PC-3 (cell line): Measurements from ENCODE around the gene NES. TPM values are rescaled to one million over a fixed set of nuclear protein-coding genes. Genes with fewer than 3 reads are reported as not detected.

Source experiments
- ATAC-seq: fragments of 200-7000 bp; cut with Tn5 transposase; 2 replicates; pipeline ENCODE4 v1.9.1; 2020; ENCODE audit warnings: mild to moderate bottlenecking, moderate library complexity
- BruUV-seq: library from RNA; stranded (reverse); fragments of 400-500 nt; replicated peaks from 2 replicates; lab custom pipeline; 2021; lab: Mats Ljungman, UMichigan
- CTCF ChIA-PET: fragments of 300-600 bp; sonication (Branson Sonifier 250); formaldehyde crosslinking; loops from one replicate; lab custom pipeline; 2022; ENCODE audit warnings: antibody characterized with exemption; lab: Charles Lee
- POLR2A ChIA-PET: fragments of 300-600 bp; sonication (Branson Sonifier 250); formaldehyde crosslinking; loops from one replicate; lab custom pipeline; 2022; ENCODE audit warnings: antibody characterized with exemption; ENCODE audit not compliant: unreplicated experiment; lab: Charles Lee
- DNase-seq: peaks from one replicate; pipeline ENCODE4 v3.0.0-alpha.2; 2015
- H2AFZ ChIP-seq: fragments of 300-600 bp; sonication (generic); 2 replicates; pipeline ENCODE4 v1.6.0; 2016; ENCODE audit warnings: antibody characterized with exemption, low read length
- H3F3A ChIP-seq: fragments of 300-600 bp; sonication (generic); one replicate; pipeline ENCODE4 v1.6.0; 2017; ENCODE audit warnings: antibody characterized with exemption, low read length, control low read depth, mild to moderate bottlenecking; ENCODE audit not compliant: unreplicated experiment
- H3K27ac ChIP-seq: fragments of 300-600 bp; sonication (generic); 2 replicates; pipeline ENCODE4 v1.5.1; 2016; ENCODE audit warnings: mild to moderate bottlenecking, low read length
- H3K27me3 ChIP-seq: fragments of 300-600 bp; sonication (generic); 2 replicates; pipeline ENCODE4 v1.6.1; 2016; ENCODE audit warnings: low read length, mixed read lengths
- H3K36me3 ChIP-seq: fragments of 300-600 bp; sonication (generic); 2 replicates; pipeline ENCODE4 v1.6.1; 2016; ENCODE audit warnings: low read depth, mixed run types, low read length, mixed read lengths
- H3K4me1 ChIP-seq: fragments of 300-600 bp; sonication (generic); 2 replicates; pipeline ENCODE4 v1.5.1; 2016; ENCODE audit warnings: low read length; ENCODE audit not compliant: insufficient read depth
- H3K4me2 ChIP-seq: fragments of 300-600 bp; sonication (generic); 2 replicates; pipeline ENCODE4 v1.6.0; 2016; ENCODE audit warnings: low read length
- H3K4me3 ChIP-seq: fragments of 300-600 bp; sonication (generic); 2 replicates; pipeline ENCODE4 v1.5.1; 2016; ENCODE audit warnings: mild to moderate bottlenecking, low read length, mixed read lengths
- H3K79me2 ChIP-seq: fragments of 300-600 bp; sonication (generic); 2 replicates; pipeline ENCODE4 v1.6.1; 2017; ENCODE audit warnings: low read length, mixed read lengths
- H3K9ac ChIP-seq: fragments of 300-600 bp; sonication (generic); 2 replicates; pipeline ENCODE4 v1.6.0; 2016; ENCODE audit warnings: mild to moderate bottlenecking, low read length
- H3K9me2 ChIP-seq: fragments of 300-600 bp; sonication (generic); replicated peaks from 2 replicates; pipeline ENCODE4 v1.6.1; 2016; ENCODE audit warnings: mixed run types, low read length, mixed read lengths
- H3K9me3 ChIP-seq: fragments of 300-600 bp; sonication (generic); 2 replicates; pipeline ENCODE4 v1.6.1; 2016; ENCODE audit warnings: low read length, mixed read lengths
- H4K20me1 ChIP-seq: fragments of 300-600 bp; sonication (generic); 2 replicates; pipeline ENCODE4 v1.6.1; 2016; ENCODE audit warnings: low read length, mixed read lengths
- EZH2 ChIP-seq: fragments of 300-600 bp; sonication (generic); IDR thresholded peaks from one replicate; pipeline ENCODE4 v1.6.1; 2017; ENCODE audit warnings: antibody characterized with exemption, mild to moderate bottlenecking, low read length; ENCODE audit not compliant: unreplicated experiment
- EZH2phosphoT487 ChIP-seq: fragments of 300-600 bp; sonication (generic); IDR thresholded peaks from 2 replicates; pipeline ENCODE4 v1.6.1; 2018; ENCODE audit warnings: mild to moderate bottlenecking, antibody characterized with exemption, low read length, borderline replicate concordance
- intact Hi-C: fragments of 100-400 bp; cut with micrococcal nuclease; formaldehyde crosslinking; loops from 2 replicates; pipeline ENCODE4 v1.9.0; 2023
- total RNA-seq: library from RNA; depleted of rRNA; stranded (reverse); fragments of >200 nt; gene quantifications from 2 replicates; pipeline ENCODE4 v1.2.3, GENCODE V29; 2014
- TF ChIP-seq, protein P1 (sequence below): fragments of 300-600 bp; sonication (generic); conservative IDR thresholded peaks from 2 replicates; pipeline ENCODE4 v1.5.1; 2017; ENCODE audit warnings: antibody characterized with exemption, low read depth, mild to moderate bottlenecking, low read length

NES gene
- total RNA-seq, 1 experiment from 2014 or later, result 58.2 TPM

DNA sequence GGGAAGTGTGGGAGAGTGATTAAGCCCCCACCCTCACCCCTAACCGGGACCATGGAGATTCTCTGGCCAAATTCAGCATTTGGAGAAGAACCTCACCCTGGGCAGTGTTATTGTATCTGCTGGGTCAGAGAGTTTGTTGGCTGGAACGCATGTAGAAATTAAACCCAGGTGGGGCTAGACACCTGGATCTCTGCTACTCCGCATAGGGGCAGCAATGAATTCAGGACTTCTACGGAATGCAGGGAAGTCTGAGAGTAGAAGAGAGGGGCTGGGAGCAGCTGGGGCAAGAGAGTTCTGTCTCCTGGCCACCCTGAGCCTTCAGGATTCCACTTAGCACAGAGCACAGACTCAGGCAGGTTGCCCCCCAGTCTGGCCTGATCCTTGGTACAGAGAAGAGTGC is 31.8 kb upstream of the NES start:
- Histone ChIP-seq H2AFZ (no peak overlapping the region), H3F3A (no peaks in the 10 kb centered on the region), H3K9me2 (no peaks in the 10 kb centered on the region), H3K4me2 (no peak overlapping the region), H3K9me3 (no peaks in the 10 kb centered on the region), H3K27ac (no peak overlapping the region), H3K36me3 (no peaks in the 10 kb centered on the region), H3K79me2 (peaks cover 7% of the 10 kb centered on the region), H4K20me1 (no peaks in the 10 kb centered on the region), H3K4me3 (no peak overlapping the region), H3K4me1 (peaks cover 47% of the 10 kb centered on the region), H3K9ac (no peak overlapping the region), H3K27me3 (no peaks in the 10 kb centered on the region)
- TF ChIP-seq, protein P1, sequence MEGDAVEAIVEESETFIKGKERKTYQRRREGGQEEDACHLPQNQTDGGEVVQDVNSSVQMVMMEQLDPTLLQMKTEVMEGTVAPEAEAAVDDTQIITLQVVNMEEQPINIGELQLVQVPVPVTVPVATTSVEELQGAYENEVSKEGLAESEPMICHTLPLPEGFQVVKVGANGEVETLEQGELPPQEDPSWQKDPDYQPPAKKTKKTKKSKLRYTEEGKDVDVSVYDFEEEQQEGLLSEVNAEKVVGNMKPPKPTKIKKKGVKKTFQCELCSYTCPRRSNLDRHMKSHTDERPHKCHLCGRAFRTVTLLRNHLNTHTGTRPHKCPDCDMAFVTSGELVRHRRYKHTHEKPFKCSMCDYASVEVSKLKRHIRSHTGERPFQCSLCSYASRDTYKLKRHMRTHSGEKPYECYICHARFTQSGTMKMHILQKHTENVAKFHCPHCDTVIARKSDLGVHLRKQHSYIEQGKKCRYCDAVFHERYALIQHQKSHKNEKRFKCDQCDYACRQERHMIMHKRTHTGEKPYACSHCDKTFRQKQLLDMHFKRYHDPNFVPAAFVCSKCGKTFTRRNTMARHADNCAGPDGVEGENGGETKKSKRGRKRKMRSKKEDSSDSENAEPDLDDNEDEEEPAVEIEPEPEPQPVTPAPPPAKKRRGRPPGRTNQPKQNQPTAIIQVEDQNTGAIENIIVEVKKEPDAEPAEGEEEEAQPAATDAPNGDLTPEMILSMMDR, result no peak
- TF ChIP-seq EZH2 (no peak), EZH2phosphoT487 (no peak)
- ATAC-seq (no peak), DNase-seq (no peak)
- POLR2A ChIA-PET, result no interaction called here
- intact Hi-C loops, result loop anchor here (1.0 kb wide), 1 partner anchor 17 kb away; no protein-coding TSS in a partner anchor
- no TSS peak for BruUV-seq
- CTCF ChIA-PET, result no interaction called here

DNA sequence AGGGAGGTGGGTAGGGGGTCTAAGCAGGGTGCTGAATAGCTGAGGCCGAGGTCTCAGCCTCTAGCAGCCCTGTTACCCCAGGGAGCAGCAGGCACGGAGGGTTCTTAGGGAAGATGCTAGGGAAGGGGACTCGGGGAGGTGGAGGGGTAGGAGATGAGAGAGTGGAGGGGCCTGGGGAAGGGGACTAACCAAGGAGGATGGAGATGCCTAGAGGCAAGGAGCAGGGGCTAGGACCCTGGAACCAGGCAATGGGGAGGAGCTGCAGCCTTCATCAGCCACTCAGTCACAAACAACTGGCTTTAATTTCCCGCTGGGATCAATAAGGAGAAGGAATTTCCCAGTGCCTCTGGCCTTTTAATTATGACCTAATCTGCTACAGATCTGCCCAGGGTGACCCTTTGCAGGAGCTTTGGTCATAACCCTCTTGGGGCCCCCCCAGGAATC is 31.0 kb upstream of the NES start:
- CTCF ChIA-PET, result interaction anchor here (3.7 kb wide), 1 partner anchor 18 kb away, joined by 84 read pairs; no protein-coding TSS in a partner anchor
- POLR2A ChIA-PET, result interaction anchor here (0.7 kb wide), 1 partner anchor 20 kb away, joined by 4 read pairs; the partner anchor contains the start of genes ISG20L2 and METTL25B
- no peak overlapping the region for H3K4me3 ChIP-seq
- no peaks in the 10 kb centered on the region for H3K9me3 ChIP-seq
- TF ChIP-seq EZH2, result no peak
- TF ChIP-seq, protein P1, result no peak
- no peak for TF ChIP-seq EZH2phosphoT487
- peaks cover 15% of the 10 kb centered on the region for H3K79me2 ChIP-seq
- DNase-seq (no peak), ATAC-seq (no peak)
- no peak overlapping the region for H2AFZ ChIP-seq
- no peaks in the 10 kb centered on the region for H3F3A ChIP-seq
- H4K20me1 ChIP-seq, result no peaks in the 10 kb centered on the region
- no peaks in the 10 kb centered on the region for H3K36me3 ChIP-seq
- H3K9ac ChIP-seq, result no peak overlapping the region
- H3K4me2 ChIP-seq, result no peak overlapping the region
- intact Hi-C loops, result no loop called here
- no TSS peak for BruUV-seq
- peaks cover 55% of the 10 kb centered on the region for H3K4me1 ChIP-seq
- H3K27me3 ChIP-seq, result no peaks in the 10 kb centered on the region
- H3K9me2 ChIP-seq, result no peaks in the 10 kb centered on the region
- H3K27ac ChIP-seq, result no peak overlapping the region
